MM.1S (cell line): ENCODE measurements around the gene MARS2.

Experiments used
- DNase-seq: peaks from one replicate; pipeline ENCODE4 v3.0.0-alpha.2; 2015
- H2AFZ ChIP-seq: fragments of 300-600 bp; sonication (generic); 2 replicates; pipeline ENCODE4 v1.6.0; 2016; ENCODE audit warnings: antibody characterized with exemption, low read length
- H3F3A ChIP-seq: fragments of 300-600 bp; sonication (generic); 2 replicates; pipeline ENCODE4 v1.6.1; 2016; ENCODE audit warnings: mild to moderate bottlenecking, antibody characterized with exemption, low read length, moderate library complexity, mixed read lengths; ENCODE audit not compliant: insufficient read depth
- H3K27ac ChIP-seq: fragments of 300-600 bp; sonication (generic); 2 replicates; pipeline ENCODE4 v1.5.1; 2016; ENCODE audit warnings: mild to moderate bottlenecking, low read length
- H3K27me3 ChIP-seq: fragments of 300-600 bp; sonication (generic); replicated peaks from 2 replicates; pipeline ENCODE4 v1.6.0; 2016; ENCODE audit warnings: low read length; ENCODE audit not compliant: insufficient read depth
- H3K36me3 ChIP-seq: fragments of 300-600 bp; sonication (generic); replicated peaks from 2 replicates; pipeline ENCODE4 v1.6.1; 2016; ENCODE audit warnings: mild to moderate bottlenecking, low read length, mixed read lengths; ENCODE audit not compliant: insufficient read depth
- H3K4me1 ChIP-seq: fragments of 300-600 bp; sonication (generic); 2 replicates; pipeline ENCODE4 v1.6.1; 2016; ENCODE audit warnings: low read length, mixed read lengths
- H3K4me2 ChIP-seq: fragments of 300-600 bp; sonication (generic); 2 replicates; pipeline ENCODE4 v1.6.0; 2016; ENCODE audit warnings: low read depth, low read length
- H3K4me3 ChIP-seq: fragments of 300-600 bp; sonication (generic); 2 replicates; pipeline ENCODE4 v1.5.1; 2016; ENCODE audit warnings: low read length, mixed read lengths
- H3K79me2 ChIP-seq: fragments of 300-600 bp; sonication (generic); 2 replicates; pipeline ENCODE4 v1.6.1; 2016; ENCODE audit warnings: mixed run types, low read length, mixed read lengths
- H3K9ac ChIP-seq: fragments of 300-600 bp; sonication (generic); 2 replicates; pipeline ENCODE4 v1.6.1; 2016; ENCODE audit warnings: low read length, mixed read lengths
- H3K9me2 ChIP-seq: fragments of 300-600 bp; sonication (generic); replicated peaks from 2 replicates; pipeline ENCODE4 v1.6.1; 2016; ENCODE audit warnings: mild to moderate bottlenecking, low read length, mixed read lengths; ENCODE audit not compliant: insufficient read depth
- H3K9me3 ChIP-seq: fragments of 300-600 bp; sonication (generic); replicated peaks from 2 replicates; pipeline ENCODE4 v1.6.1; 2016; ENCODE audit warnings: mild to moderate bottlenecking, low read length, mixed read lengths; ENCODE audit not compliant: insufficient read depth
- H4K20me1 ChIP-seq: fragments of 300-600 bp; sonication (generic); 2 replicates; pipeline ENCODE4 v1.6.1; 2016; ENCODE audit warnings: mild to moderate bottlenecking, low read length, moderate library complexity, mixed read lengths; ENCODE audit not compliant: insufficient read depth
- EZH2 ChIP-seq: fragments of 300-600 bp; sonication (generic); optimal IDR thresholded peaks from 2 replicates; pipeline ENCODE3; 2017; ENCODE audit warnings: low read depth, mild to moderate bottlenecking, antibody characterized with exemption, low read length, mixed read lengths
- EZH2phosphoT487 ChIP-seq: fragments of 300-600 bp; sonication (generic); IDR thresholded peaks from 2 replicates; pipeline ENCODE4 v1.6.1; 2018; ENCODE audit warnings: antibody characterized with exemption, low read length
- TF ChIP-seq, protein P1 (sequence below): fragments of 300-600 bp; sonication (generic); IDR thresholded peaks from 2 replicates; pipeline ENCODE4 v1.5.1; 2016; ENCODE audit warnings: antibody characterized with exemption, low read length, mixed read lengths

MARS2 gene

DNA sequence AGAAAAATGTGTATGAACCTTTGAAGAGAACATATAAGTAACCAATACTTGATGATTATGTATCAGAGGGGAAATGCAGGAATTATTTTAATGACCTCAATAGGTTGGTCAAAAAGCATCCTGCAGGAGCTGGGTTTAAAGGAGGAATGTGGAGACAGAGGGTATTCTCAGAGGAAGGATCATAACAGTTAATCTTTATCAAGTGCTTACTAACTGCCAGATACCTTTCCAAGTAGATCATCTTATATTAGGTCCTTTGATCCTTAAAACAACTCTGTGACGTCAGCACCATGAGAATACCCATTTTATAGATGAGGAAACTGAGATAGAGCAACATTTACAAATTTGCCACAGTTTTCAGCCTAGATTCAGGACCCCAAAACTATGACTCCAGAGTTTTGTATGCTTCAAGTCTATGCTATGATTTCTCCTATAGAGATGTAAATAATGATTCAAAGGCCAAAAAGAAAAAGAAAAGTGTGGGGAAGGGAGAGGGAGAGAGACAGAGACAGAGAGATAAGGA is 32.7 kb upstream of the MARS2 start:
- Histone ChIP-seq H3K4me2 (no peak overlapping the region), H3K27me3 (no peaks in the 10 kb centered on the region), H3K36me3 (no peaks in the 10 kb centered on the region), H3K4me1 (peaks cover 10% of the 10 kb centered on the region), H3F3A (no peaks in the 10 kb centered on the region), H3K79me2 (no peaks in the 10 kb centered on the region), H2AFZ (no peak overlapping the region), H3K9ac (no peak overlapping the region), H3K4me3 (no peak overlapping the region), H3K9me3 (no peaks in the 10 kb centered on the region), H3K27ac (no peak overlapping the region), H3K9me2 (no peaks in the 10 kb centered on the region), H4K20me1 (no peaks in the 10 kb centered on the region)
- no peak for DNase-seq
- TF ChIP-seq, protein P1, sequence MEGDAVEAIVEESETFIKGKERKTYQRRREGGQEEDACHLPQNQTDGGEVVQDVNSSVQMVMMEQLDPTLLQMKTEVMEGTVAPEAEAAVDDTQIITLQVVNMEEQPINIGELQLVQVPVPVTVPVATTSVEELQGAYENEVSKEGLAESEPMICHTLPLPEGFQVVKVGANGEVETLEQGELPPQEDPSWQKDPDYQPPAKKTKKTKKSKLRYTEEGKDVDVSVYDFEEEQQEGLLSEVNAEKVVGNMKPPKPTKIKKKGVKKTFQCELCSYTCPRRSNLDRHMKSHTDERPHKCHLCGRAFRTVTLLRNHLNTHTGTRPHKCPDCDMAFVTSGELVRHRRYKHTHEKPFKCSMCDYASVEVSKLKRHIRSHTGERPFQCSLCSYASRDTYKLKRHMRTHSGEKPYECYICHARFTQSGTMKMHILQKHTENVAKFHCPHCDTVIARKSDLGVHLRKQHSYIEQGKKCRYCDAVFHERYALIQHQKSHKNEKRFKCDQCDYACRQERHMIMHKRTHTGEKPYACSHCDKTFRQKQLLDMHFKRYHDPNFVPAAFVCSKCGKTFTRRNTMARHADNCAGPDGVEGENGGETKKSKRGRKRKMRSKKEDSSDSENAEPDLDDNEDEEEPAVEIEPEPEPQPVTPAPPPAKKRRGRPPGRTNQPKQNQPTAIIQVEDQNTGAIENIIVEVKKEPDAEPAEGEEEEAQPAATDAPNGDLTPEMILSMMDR = no peak
- no peak for TF ChIP-seq EZH2phosphoT487
- TF ChIP-seq EZH2 = no peak

DNA sequence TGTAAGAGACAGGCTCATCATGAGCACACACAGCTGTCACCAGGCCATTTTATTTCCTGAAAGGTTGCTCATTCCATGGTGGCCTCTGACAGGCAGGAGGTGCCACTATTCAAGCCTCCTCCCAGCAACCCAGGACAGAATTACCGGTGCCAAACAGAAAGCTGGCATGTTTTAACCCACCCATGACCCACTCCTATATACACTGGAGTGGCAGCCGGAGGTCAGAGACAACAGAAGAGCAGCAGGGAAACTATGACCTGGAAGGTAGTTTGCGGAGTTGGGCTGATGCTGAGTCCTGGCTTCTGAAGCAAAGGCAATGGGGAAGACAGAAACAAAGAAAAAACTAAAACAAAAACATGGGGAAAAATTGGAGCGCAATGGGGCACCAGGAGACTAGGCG is 32.1 kb upstream of the MARS2 start:
- no peaks in the 10 kb centered on the region for H3K79me2 ChIP-seq
- H3F3A ChIP-seq = no peaks in the 10 kb centered on the region
- H3K4me2 ChIP-seq = no peak overlapping the region
- TF ChIP-seq EZH2phosphoT487 = no peak
- TF ChIP-seq EZH2 = no peak
- TF ChIP-seq, protein P1 = no peak
- H3K4me1 ChIP-seq = peaks cover 10% of the 10 kb centered on the region
- H3K27me3 ChIP-seq = no peaks in the 10 kb centered on the region
- H3K9ac ChIP-seq = no peak overlapping the region
- H3K9me2 ChIP-seq = no peaks in the 10 kb centered on the region
- no peak overlapping the region for H3K27ac ChIP-seq
- no peak overlapping the region for H3K4me3 ChIP-seq
- H2AFZ ChIP-seq = no peak overlapping the region
- no peak for DNase-seq
- no peaks in the 10 kb centered on the region for H3K36me3 ChIP-seq
- H4K20me1 ChIP-seq = no peaks in the 10 kb centered on the region
- H3K9me3 ChIP-seq = no peaks in the 10 kb centered on the region

DNA sequence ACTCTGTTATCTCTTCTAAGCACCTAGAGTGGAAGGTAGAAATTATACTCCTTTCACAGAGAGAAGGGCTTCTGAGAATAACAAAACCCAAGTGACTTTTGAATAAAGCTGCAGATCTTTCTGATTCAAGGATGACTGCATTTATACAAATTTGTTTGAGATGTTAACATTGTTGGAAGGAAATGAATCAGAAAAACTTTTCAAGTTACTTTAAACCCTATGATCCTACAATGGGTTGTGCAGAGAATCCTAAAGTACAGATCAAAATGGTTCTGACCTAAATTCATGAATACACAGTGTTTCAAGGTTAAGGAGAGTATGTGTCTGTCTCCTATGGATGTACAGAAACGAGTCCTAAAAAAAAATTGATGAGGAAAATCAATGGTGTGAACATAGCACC is 31.6 kb upstream of the MARS2 start:
- Histone ChIP-seq H3K4me3 (no peak overlapping the region), H3K27me3 (no peaks in the 10 kb centered on the region), H3K27ac (no peak overlapping the region), H3K79me2 (no peaks in the 10 kb centered on the region), H3K4me2 (no peak overlapping the region), H3F3A (no peaks in the 10 kb centered on the region), H3K4me1 (peaks cover 8% of the 10 kb centered on the region), H2AFZ (no peak overlapping the region), H3K9me3 (no peaks in the 10 kb centered on the region), H3K9ac (no peak overlapping the region), H3K36me3 (no peaks in the 10 kb centered on the region), H4K20me1 (no peaks in the 10 kb centered on the region), H3K9me2 (no peaks in the 10 kb centered on the region)
- DNase-seq = no peak
- TF ChIP-seq EZH2phosphoT487 (no peak), EZH2 (no peak)
- TF ChIP-seq, protein P1 = no peak
